Measurements from ENCODE around the gene GLCCI1.

DNA sequence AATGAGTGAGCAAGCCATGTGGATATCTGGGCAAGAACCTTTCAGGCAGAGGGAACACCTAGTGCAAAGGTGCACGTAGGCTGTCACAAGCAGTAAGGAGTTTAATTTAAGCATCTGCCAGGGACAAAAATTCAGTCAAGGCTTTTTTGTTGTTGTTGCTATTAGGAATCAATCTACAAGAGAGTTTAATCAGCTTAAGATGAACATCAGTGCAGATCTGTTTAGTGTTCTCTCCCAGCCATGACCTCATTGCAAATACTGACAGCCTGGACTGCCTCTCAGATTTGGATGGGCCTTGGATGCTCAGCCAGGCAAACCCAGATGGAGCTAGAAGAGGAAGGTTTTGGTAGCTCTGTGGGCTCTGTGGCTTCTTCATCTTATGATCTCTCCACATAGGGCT is 3.3 kb upstream of the GLCCI1 start:
- TF ChIP-seq POLR2A (IDR thresholded peaks at IDR 0.05; ENCODE audit: borderline replicate concordance, extremely low read depth, insufficient read depth, insufficient read length) = no peak
- TF ChIP-seq, protein P1, sequence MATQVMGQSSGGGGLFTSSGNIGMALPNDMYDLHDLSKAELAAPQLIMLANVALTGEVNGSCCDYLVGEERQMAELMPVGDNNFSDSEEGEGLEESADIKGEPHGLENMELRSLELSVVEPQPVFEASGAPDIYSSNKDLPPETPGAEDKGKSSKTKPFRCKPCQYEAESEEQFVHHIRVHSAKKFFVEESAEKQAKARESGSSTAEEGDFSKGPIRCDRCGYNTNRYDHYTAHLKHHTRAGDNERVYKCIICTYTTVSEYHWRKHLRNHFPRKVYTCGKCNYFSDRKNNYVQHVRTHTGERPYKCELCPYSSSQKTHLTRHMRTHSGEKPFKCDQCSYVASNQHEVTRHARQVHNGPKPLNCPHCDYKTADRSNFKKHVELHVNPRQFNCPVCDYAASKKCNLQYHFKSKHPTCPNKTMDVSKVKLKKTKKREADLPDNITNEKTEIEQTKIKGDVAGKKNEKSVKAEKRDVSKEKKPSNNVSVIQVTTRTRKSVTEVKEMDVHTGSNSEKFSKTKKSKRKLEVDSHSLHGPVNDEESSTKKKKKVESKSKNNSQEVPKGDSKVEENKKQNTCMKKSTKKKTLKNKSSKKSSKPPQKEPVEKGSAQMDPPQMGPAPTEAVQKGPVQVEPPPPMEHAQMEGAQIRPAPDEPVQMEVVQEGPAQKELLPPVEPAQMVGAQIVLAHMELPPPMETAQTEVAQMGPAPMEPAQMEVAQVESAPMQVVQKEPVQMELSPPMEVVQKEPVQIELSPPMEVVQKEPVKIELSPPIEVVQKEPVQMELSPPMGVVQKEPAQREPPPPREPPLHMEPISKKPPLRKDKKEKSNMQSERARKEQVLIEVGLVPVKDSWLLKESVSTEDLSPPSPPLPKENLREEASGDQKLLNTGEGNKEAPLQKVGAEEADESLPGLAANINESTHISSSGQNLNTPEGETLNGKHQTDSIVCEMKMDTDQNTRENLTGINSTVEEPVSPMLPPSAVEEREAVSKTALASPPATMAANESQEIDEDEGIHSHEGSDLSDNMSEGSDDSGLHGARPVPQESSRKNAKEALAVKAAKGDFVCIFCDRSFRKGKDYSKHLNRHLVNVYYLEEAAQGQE (IDR thresholded peaks at IDR 0.05; ENCODE audit: low read depth) = no peak
- TF ChIP-seq POLR2AphosphoS5 (IDR thresholded peaks at IDR 0.05; ENCODE audit: low read depth, low read length) = no peak

Data from HCT116 (cell line).